Heart right ventricle (tissue), 16 donors: ENCODE data around the gene STK24. TPM values are rescaled to one million over a fixed set of nuclear protein-coding genes. Genes with fewer than 3 reads are reported as not detected.
A peak's percentile ranks its signal among the peaks of the same experiment; 100 is the strongest.

Experiments used
- ATAC-seq, 8 donors: fragments of 200-7000 bp; cut with Tn5 transposase; one replicate each; pipeline ENCODE4 v1.9.1; 2020; ENCODE audit warnings: mild to moderate bottlenecking in 8 of 8, moderate library complexity in 8 of 8, moderate number of reproducible peaks in 1 of 8
- DNase-seq, 2 donors: peaks; one replicate each; pipeline ENCODE4 v3.0.0-alpha.2; 2020
- H3K27ac ChIP-seq, 10 donors: fragments of 200-600 bp; sonication (generic) in 2 of 10; one replicate each; pipeline versions ENCODE4 v1.5.0 to v1.8.0; 2020 to 2022; ENCODE audit warnings: mild to moderate bottlenecking in 3 of 10
- H3K27me3 ChIP-seq, 7 donors: fragments of 200-600 bp; one replicate each; pipeline ENCODE4 v1.8.0; 2021 to 2022; ENCODE audit warnings: mild to moderate bottlenecking in 2 of 7
- H3K36me3 ChIP-seq, 9 donors: fragments of 200-600 bp; sonication (generic) in 1 of 9; one replicate each; pipeline versions ENCODE4 v1.5.0 to v1.8.0; 2020 to 2022; ENCODE audit warnings: mild to moderate bottlenecking in 2 of 9
- H3K4me1 ChIP-seq, 9 donors: fragments of 200-600 bp; sonication (generic) in 1 of 9; one replicate each; pipeline versions ENCODE4 v1.5.0 to v1.8.0; 2020 to 2022; ENCODE audit warnings: mild to moderate bottlenecking in 4 of 9
- H3K4me3 ChIP-seq, 10 donors: fragments of 200-600 bp; sonication (generic) in 2 of 10; one replicate each; pipeline versions ENCODE4 v1.5.0 to v1.8.0; 2020 to 2022; ENCODE audit warnings: mild to moderate bottlenecking in 7 of 10, moderate library complexity in 2 of 10
- H3K9me3 ChIP-seq, 11 donors: fragments of 200-600 bp in 10 of 11; sonication (generic) in 2 of 11; one replicate each; pipeline versions ENCODE4 v1.5.0 to v1.8.0; 2013 to 2022; ENCODE audit warnings: mild to moderate bottlenecking in 2 of 11, control low read depth in 1 of 11, moderate library complexity in 1 of 11
- WGBS, 2 donors: extraction: QIAGEN DNeasy Blood & Tissue Kit; methylation state at CpG; one replicate each; pipeline ENCODE4 v1.1.7; 2013; ENCODE audit warnings: inconsistent platforms in 1 of 2; 5-methylcytosine and 5-hydroxymethylcytosine counted together
- intact Hi-C, 10 donors: fragments of 100-400 bp; cut with DNase I; formaldehyde crosslinking; loops; one replicate each; pipeline versions ENCODE4 v1.11.1 to v1.14.2; 2022
- polyA plus RNA-seq, 2 donors: library from polyadenylated mRNA; stranded (reverse); fragments of 200-250 nt; gene quantifications; one replicate each; pipeline ENCODE4 v1.2.3, GENCODE V29; 2013
- total RNA-seq, 10 donors: library from RNA; stranded (reverse); fragmentation: NEBNext Ultra II Directional in 3 of 10; extraction: Animal tissue kit (Norgen Biotek cat#: 25700) in 3 of 10; gene quantifications; one replicate each; pipeline versions ENCODE4 v1.2.1 to v1.2.4, GENCODE V29; 2021 to 2023
- TF ChIP-seq, protein P1 (sequence below), 9 donors: fragments of 200-600 bp; sonication (generic) in 2 of 9; IDR thresholded peaks; one replicate each; pipeline versions ENCODE4 v1.5.0 to v1.8.0; 2021 to 2022; ENCODE audit warnings: antibody characterized with exemption in 9 of 9, mild to moderate bottlenecking in 5 of 9, moderate library complexity in 1 of 9
- donor health status: Arrhythmogenic right ventricular cardiomyopathy.
- donor health status: ischemic (EF 13 %, LVEDD 7.1; RV severe dilation, severe dysfunction).
- donor health status: healthy with polysubstance abuse.
- donor health status: DM: no; HTN: yes; CAD: no.
- donor health status: DM: no; HTN: no; CAD: no.
- donor health status: ischemic (EF 25% LVEDD 6.9; RV normal size, moderate dysfunction).
- donor health status: ischemic (EF 25% LVEDD 5.7; RV mildly dilated, moderate dysfunction).
- donor health status: healthy.
- donor health status: DM: yes; HTN: yes; CAD: no.
- donor health status: Ischemic cardiomyopathy.
- donor health status: ischemic (EF 35%, LVEDD 5.7; RV mildly dilated, moderate dysfunction).
- donor health status: nonischemic (EF 11% LVEDD 7.7; RV severe dilation, severe dysfunction).
- donor health status: DM: yes; HTN: yes; CAD: no.
- donor health status: PGD.
- donor health status: ischemic (EF 29% LVEDD 5.4; RV normal size, mild dysfunction).
- donor health status: nonischemic (EF 23%, LVEDD 6.1; RV moderate dilation, normal function).

STK24 gene
- total and polyA plus RNA-seq, 12 donors: 20.8 to 72.9 (median 61.5) TPM

DNA sequence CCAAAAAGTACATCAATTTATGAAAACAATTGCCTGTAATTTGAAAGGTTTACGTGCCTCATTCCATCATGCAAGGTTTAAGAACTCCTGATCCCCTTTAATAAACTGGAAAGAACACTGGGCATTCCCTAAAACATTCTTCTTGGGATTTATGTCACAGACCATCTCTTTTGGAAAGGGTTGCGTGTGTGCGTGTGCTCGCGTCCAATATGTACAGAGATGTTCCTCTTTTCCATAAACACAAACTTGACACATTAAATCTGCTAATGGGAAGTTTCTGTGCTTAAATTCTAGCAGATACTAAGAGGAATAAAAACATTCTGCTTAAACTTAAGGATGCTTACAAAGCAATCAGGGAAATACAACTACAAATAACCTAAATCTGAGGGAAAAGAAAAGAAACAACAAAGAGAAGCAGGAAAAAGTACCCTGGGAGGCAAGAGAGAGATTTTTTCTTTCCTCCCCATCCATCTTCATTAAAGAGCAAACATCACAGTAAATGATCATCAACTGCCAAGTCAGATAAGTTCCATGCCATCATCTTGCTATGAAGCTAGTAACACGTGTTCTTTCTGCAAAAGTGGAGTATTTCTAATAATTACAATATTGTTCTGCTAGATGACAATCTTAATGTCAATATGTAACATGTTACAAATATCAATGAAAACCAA is 83.7 kb downstream of the STK24 start:
- H3K9me3 ChIP-seq: no peaks in the 10 kb centered on the region
- H3K4me3 ChIP-seq: no peak overlapping the region
- peaks cover 0 to 72% (median 60%) of the 10 kb centered on the region in 9 donors for H3K4me1 ChIP-seq
- H3K27ac ChIP-seq: no peak overlapping the region
- ATAC-seq (no peak), DNase-seq (no peak)
- peaks cover 0 to 8% (median 0%) of the 10 kb centered on the region in 9 donors for H3K36me3 ChIP-seq
- WGBS, 2 donors: 90 to 92% methylated on average over 6 of the region's 6 CpGs
- H3K27me3 ChIP-seq: no peaks in the 10 kb centered on the region
- TF ChIP-seq, protein P1, sequence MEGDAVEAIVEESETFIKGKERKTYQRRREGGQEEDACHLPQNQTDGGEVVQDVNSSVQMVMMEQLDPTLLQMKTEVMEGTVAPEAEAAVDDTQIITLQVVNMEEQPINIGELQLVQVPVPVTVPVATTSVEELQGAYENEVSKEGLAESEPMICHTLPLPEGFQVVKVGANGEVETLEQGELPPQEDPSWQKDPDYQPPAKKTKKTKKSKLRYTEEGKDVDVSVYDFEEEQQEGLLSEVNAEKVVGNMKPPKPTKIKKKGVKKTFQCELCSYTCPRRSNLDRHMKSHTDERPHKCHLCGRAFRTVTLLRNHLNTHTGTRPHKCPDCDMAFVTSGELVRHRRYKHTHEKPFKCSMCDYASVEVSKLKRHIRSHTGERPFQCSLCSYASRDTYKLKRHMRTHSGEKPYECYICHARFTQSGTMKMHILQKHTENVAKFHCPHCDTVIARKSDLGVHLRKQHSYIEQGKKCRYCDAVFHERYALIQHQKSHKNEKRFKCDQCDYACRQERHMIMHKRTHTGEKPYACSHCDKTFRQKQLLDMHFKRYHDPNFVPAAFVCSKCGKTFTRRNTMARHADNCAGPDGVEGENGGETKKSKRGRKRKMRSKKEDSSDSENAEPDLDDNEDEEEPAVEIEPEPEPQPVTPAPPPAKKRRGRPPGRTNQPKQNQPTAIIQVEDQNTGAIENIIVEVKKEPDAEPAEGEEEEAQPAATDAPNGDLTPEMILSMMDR (IDR thresholded peaks at IDR 0.05): no peak
- intact Hi-C loops: loop anchor here in 1 of 10 donors (10.0 kb wide), 1 partner anchor 62 kb away; no protein-coding TSS in a partner anchor

GRCh38 chr13:98492335-98493041 is 84.4 kb downstream of the STK24 start:
- Histone ChIP-seq H3K36me3 (peaks cover 0 to 8% (median 0%) of the 10 kb centered on the region in 9 donors), H3K27ac (no peak overlapping the region), H3K4me1 (peaks cover 3 to 71% (median 65%) of the 10 kb centered on the region in 9 donors), H3K9me3 (no peaks in the 10 kb centered on the region), H3K4me3 (no peak overlapping the region), H3K27me3 (no peaks in the 10 kb centered on the region)
- TF ChIP-seq, protein P1 (IDR thresholded peaks at IDR 0.05): no peak
- DNase-seq: no peak
- intact Hi-C loops: loop anchor here in 1 of 10 donors (10.0 kb wide), 1 partner anchor 62 kb away; no protein-coding TSS in a partner anchor
- no peak for ATAC-seq
- 81 to 82% methylated on average over 6 of the region's 6 CpGs for WGBS, 2 donors

DNA sequence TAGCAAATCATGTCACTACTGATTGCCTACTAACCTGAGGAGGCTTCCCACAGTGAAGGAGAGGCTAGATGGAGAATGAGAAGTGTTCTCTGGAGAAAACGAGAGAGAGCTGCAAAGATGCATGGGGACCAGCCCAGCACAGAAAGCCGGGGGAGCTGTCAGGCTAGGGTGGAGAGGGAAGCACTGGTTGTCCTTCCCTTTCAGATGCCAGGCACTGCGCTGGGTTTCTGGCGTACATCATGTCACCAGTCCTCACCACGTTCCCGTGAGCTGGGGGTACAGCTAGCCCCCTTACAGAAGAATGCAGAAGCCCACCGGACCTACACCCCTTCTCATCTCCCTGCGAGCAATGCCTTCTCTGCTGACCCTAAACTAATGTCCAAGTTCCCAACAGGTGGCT is 86.0 kb downstream of the STK24 start:
- peaks cover 0 to 8% (median 0%) of the 10 kb centered on the region in 9 donors for H3K36me3 ChIP-seq
- TF ChIP-seq, protein P1 (IDR thresholded peaks at IDR 0.05): no peak
- DNase-seq (no peak), ATAC-seq (peak in 1 of 8 donors; percentile 23)
- no peaks in the 10 kb centered on the region for H3K9me3 ChIP-seq
- 58 to 68% methylated on average over 8 of the region's 8 CpGs for WGBS, 2 donors
- H3K27me3 ChIP-seq: no peaks in the 10 kb centered on the region
- intact Hi-C loops: loop anchor here in 1 of 10 donors (10.0 kb wide), 1 partner anchor 64 kb away; no protein-coding TSS in a partner anchor
- no peak overlapping the region for H3K27ac ChIP-seq
- H3K4me3 ChIP-seq: no peak overlapping the region
- peaks cover 4 to 70% (median 64%) of the 10 kb centered on the region in 9 donors for H3K4me1 ChIP-seq

DNA sequence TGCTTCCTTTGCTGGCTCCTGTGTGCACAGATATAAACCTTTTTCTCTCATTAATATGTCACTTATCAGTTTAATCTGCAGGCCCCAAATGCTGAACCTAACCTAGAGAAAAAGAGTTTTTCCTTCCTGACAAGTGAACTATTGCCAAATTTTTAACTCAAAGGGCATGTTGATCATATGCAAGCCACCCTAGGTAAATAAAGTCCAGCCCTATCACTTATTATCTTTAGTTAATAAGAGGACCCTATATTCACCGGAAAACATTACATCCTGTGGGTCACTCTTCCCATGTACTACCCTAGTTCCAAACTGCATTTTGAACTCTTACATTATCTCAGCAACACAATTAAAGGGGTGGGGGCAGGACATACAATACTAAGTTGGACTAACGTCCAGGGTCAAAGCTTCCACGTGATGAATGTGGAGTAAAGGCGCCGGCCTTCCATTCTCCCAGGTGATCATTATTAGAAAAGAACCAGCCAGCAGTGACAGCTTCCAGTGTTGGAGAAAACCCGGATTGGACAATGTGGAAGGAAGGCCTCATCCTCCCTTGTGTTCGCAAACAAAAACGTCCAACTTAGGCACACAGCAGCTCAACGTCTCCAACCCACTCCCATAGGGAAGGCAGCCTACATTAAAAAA is 86.6 kb downstream of the STK24 start:
- no peak for DNase-seq
- no peak overlapping the region for H3K4me3 ChIP-seq
- H3K27ac ChIP-seq: no peak overlapping the region
- ATAC-seq: no peak
- TF ChIP-seq, protein P1 (IDR thresholded peaks at IDR 0.05): no peak
- no peaks in the 10 kb centered on the region for H3K9me3 ChIP-seq
- H3K4me1 ChIP-seq: peaks cover 4 to 71% (median 64%) of the 10 kb centered on the region in 9 donors
- WGBS, 2 donors: 47 to 51% methylated on average over 9 of the region's 9 CpGs
- intact Hi-C loops: loop anchor here in 1 of 10 donors (10.0 kb wide), 1 partner anchor 64 kb away; no protein-coding TSS in a partner anchor
- H3K27me3 ChIP-seq: no peaks in the 10 kb centered on the region
- H3K36me3 ChIP-seq: peaks cover 0 to 8% (median 0%) of the 10 kb centered on the region in 9 donors
